ELR (cell line): Measurements from ENCODE around the gene ZNF837.
"Not testable (repeated sequence)": the region's sequence is repeated elsewhere in the genome, so short reads cannot be mapped to it uniquely, and the experiment has no call there.

Experiments used
- DNase-seq: peaks from one replicate; pipeline ENCODE4 v3.0.0-alpha.2; 2015; ENCODE audit warnings: low read depth

Gene ZNF837

GRCh38 chr19:58395979-58396627 is 15.3 kb upstream of the ZNF837 start:
- no peak for DNase-seq

- DNase-seq: no peak
Measured at GRCh38 chr19:58395220-58395978, 14.6 kb upstream of the ZNF837 start, which contains the start of gene RNF225. Gene RNF225, plus strand, starts transcription at chr19:58395656. Its CDS starts 434 bp downstream, at chr19:58396090.

- no peak for DNase-seq
Measured at GRCh38 chr19:58394821-58395219, 14.0 kb upstream of the ZNF837 start.

- DNase-seq: no peak
Measured at GRCh38 chr19:58393725-58394033, 12.8 kb upstream of the ZNF837 start.

GRCh38 chr19:58392945-58393724 is 12.3 kb upstream of the ZNF837 start:
- DNase-seq: no peak

- DNase-seq: no peak
Measured at GRCh38 chr19:58388175-58388526, 7.3 kb upstream of the ZNF837 start.

- no peak for DNase-seq
Measured at GRCh38 chr19:58387338-58388174, 6.7 kb upstream of the ZNF837 start.

GRCh38 chr19:58386576-58387337 is 5.9 kb upstream of the ZNF837 start, which contains the start of gene RPS5:
Gene RPS5, plus strand, starts transcription at chr19:58387269. Its CDS starts 869 bp downstream, at chr19:58388138.
- peak; percentile 98 for DNase-seq

- DNase-seq: no peak
Measured at GRCh38 chr19:58385891-58386575, 5.2 kb upstream of the ZNF837 start.

- no peak for DNase-seq
Measured at GRCh38 chr19:58385313-58385890, 4.6 kb upstream of the ZNF837 start.

GRCh38 chr19:58382997-58383603 is 2.3 kb upstream of the ZNF837 start:
- DNase-seq: no peak

- no peak for DNase-seq
Measured at GRCh38 chr19:58381460-58382212, 806 bp upstream of the ZNF837 start.

- DNase-seq: no peak
Measured at GRCh38 chr19:58380037-58380661, 681 bp downstream of the ZNF837 start.

- DNase-seq: no peak
Measured at GRCh38 chr19:58379246-58379645, 1.6 kb downstream of the ZNF837 start.

GRCh38 chr19:58376724-58377123 is 4.1 kb downstream of the ZNF837 start:
- not testable (repeated sequence) for DNase-seq

- peak; percentile 47 for DNase-seq
Measured at GRCh38 chr19:58374200-58374599, 6.6 kb downstream of the ZNF837 start.

GRCh38 chr19:58372311-58373133 is 8.3 kb downstream of the ZNF837 start:
- no peak for DNase-seq
